GM12891 (cell line): ENCODE data around the gene OSBPL1A.
"Not testable (repeated sequence)": the region's sequence is repeated elsewhere in the genome, so short reads cannot be mapped to it uniquely, and the experiment has no call there.

Experiments
- DNase-seq: peaks from one replicate; pipeline ENCODE4 v3.0.0; 2011; ENCODE audit warnings: low spot score; ENCODE audit not compliant: insufficient read length
- FAIRE-seq: peaks from 2 replicates; lab custom pipeline; 2011; peaks lifted over from hg19 to GRCh38; lab: Jason Lieb, UNC
- PAX5 ChIP-seq: IDR thresholded peaks from 2 replicates; pipeline ENCODE4 v1.6.1; 2011; ENCODE audit warnings: low read length, moderate library complexity, mild to moderate bottlenecking; ENCODE audit not compliant: insufficient read depth, severe bottlenecking
- POLR2A ChIP-seq: IDR thresholded peaks from 2 replicates; pipeline ENCODE4 v1.6.1; 2011; ENCODE audit warnings: low read depth, low read length, control low read depth
- POLR2AphosphoS5 ChIP-seq: IDR thresholded peaks from 2 replicates; pipeline ENCODE4 v1.6.1; 2011; ENCODE audit warnings: low read depth, low read length, control low read depth
- POU2F2 ChIP-seq: IDR thresholded peaks from 2 replicates; pipeline ENCODE4 v1.6.1; 2011; ENCODE audit warnings: low read depth, mild to moderate bottlenecking, control low read depth, low read length, moderate library complexity
- SPI1 ChIP-seq: IDR thresholded peaks from 2 replicates; pipeline ENCODE4 v1.6.1; 2011; ENCODE audit warnings: low read depth, low read length, control low read depth
- TAF1 ChIP-seq: IDR thresholded peaks from 2 replicates; pipeline ENCODE4 v1.6.1; 2011; ENCODE audit warnings: low read depth, low read length, control low read depth

Gene OSBPL1A

GRCh38 chr18:24160086-24160485, 237.5 kb downstream of the OSBPL1A start:
- TF ChIP-seq POLR2AphosphoS5, result no peak
- no peak for TF ChIP-seq POLR2A
- TF ChIP-seq PAX5, result no peak
- TF ChIP-seq TAF1, result no peak
- no peak for TF ChIP-seq SPI1
- no peak for TF ChIP-seq POU2F2
- DNase-seq (no peak), FAIRE-seq (peak; percentile 61)

- DNase-seq, result no peak
- TF ChIP-seq POLR2AphosphoS5, result no peak
- TF ChIP-seq POU2F2, result no peak
- no peak for TF ChIP-seq TAF1
- no peak for TF ChIP-seq SPI1
- no peak for TF ChIP-seq POLR2A
- no peak for FAIRE-seq
These were observed 239.8 kb downstream of the OSBPL1A start for GRCh38 chr18:24157855-24158254.

- FAIRE-seq, result no peak
- TF ChIP-seq SPI1 (peak; percentile 68), POLR2A (no peak), POU2F2 (no peak), POLR2AphosphoS5 (no peak), PAX5 (no peak)
- DNase-seq, result peak; percentile 21
These were observed 244.2 kb downstream of the OSBPL1A start for GRCh38 chr18:24153397-24153796.

GRCh38 chr18:24149591-24149990, 248.0 kb downstream of the OSBPL1A start:
- DNase-seq, FAIRE-seq: not testable (repeated sequence)

GRCh38 chr18:24142376-24142775, 255.2 kb downstream of the OSBPL1A start:
- DNase-seq (no peak), FAIRE-seq (no peak)
- no peak for TF ChIP-seq PAX5
- TF ChIP-seq POU2F2, result no peak
- no peak for TF ChIP-seq POLR2A
- no peak for TF ChIP-seq POLR2AphosphoS5
- TF ChIP-seq TAF1, result no peak
- no peak for TF ChIP-seq SPI1

GRCh38 chr18:24140697-24141096, 256.9 kb downstream of the OSBPL1A start:
- DNase-seq (no peak), FAIRE-seq (no peak)
- no peak for TF ChIP-seq POLR2AphosphoS5
- no peak for TF ChIP-seq SPI1
- no peak for TF ChIP-seq POU2F2
- TF ChIP-seq TAF1, result no peak
- TF ChIP-seq PAX5, result no peak
- TF ChIP-seq POLR2A, result no peak

- DNase-seq, result peak; percentile 53
- FAIRE-seq, result peak; percentile 89
- TF ChIP-seq POU2F2 (no peak), POLR2AphosphoS5 (peak; percentile 64; the same call in 1 of the 2 replicates), POLR2A (peak; percentile 60), PAX5 (no peak), TAF1 (no peak), SPI1 (no peak)
These were observed 258.6 kb downstream of the OSBPL1A start, which contains the start of gene CABYR for GRCh38 chr18:24138789-24139616. Gene CABYR (plus strand): TSS chr18:24139062. CDS start chr18:24143115, 4,053 bp downstream.

GRCh38 chr18:24138409-24138788, 259.2 kb downstream of the OSBPL1A start:
- FAIRE-seq (no peak), DNase-seq (no peak)
- TF ChIP-seq SPI1, result no peak
- no peak for TF ChIP-seq POU2F2
- TF ChIP-seq POLR2AphosphoS5, result no peak
- TF ChIP-seq POLR2A, result no peak
- TF ChIP-seq PAX5, result no peak
- TF ChIP-seq TAF1, result no peak

- FAIRE-seq (peak; percentile 74), DNase-seq (no peak)
- TF ChIP-seq POLR2AphosphoS5, result no peak; the same call in 1 of the 2 replicates
- TF ChIP-seq SPI1, result no peak
- no peak for TF ChIP-seq PAX5
These were observed 260.7 kb downstream of the OSBPL1A start for GRCh38 chr18:24136967-24137373.

GRCh38 chr18:24130494-24130893, 267.1 kb downstream of the OSBPL1A start:
- DNase-seq (no peak), FAIRE-seq (peak; percentile 9)
- TF ChIP-seq POU2F2 (no peak), TAF1 (no peak), POLR2A (no peak), POLR2AphosphoS5 (no peak), PAX5 (no peak), SPI1 (no peak)
